ENCODE data around the gene MIOX. TPM values are rescaled to one million over a fixed set of nuclear protein-coding genes. Genes with fewer than 3 reads are reported as not detected.

Gene MIOX
- total RNA-seq, 4 donors from 2014 or later = 2.1 to 11.3 (median 4.7) TPM

- Histone ChIP-seq H3K27ac (no peak overlapping the region), H3K4me1 (peaks cover 25 to 42% of the 10 kb centered on the region in 2 donors), H3K27me3 (no peaks in the 10 kb centered on the region), H3K4me3 (replicated peaks in 1 of 3) (no peak overlapping the region), H3K36me3 (no peaks in the 10 kb centered on the region), H3K9me3 (no peaks in the 10 kb centered on the region)
- 86 to 90% methylated on average over 7 to 23 of the region's 31 CpGs for WGBS, 2 donors
- TF ChIP-seq POLR2A (IDR thresholded peaks at IDR 0.05) (no peak), CTCF (IDR thresholded peaks at IDR 0.05) (no peak)
- DNase-seq = no peak
- intact Hi-C loops (cut with DNase I) = no loop called here
Measured at GRCh38 chr22:50489363-50490243, 2.9 kb downstream of the MIOX start.

- Histone ChIP-seq H3K4me3 (replicated peaks in 1 of 3) (no peak overlapping the region), H3K9me3 (no peaks in the 10 kb centered on the region), H3K36me3 (no peaks in the 10 kb centered on the region), H3K27me3 (no peaks in the 10 kb centered on the region), H3K4me1 (peaks cover 15 to 31% of the 10 kb centered on the region in 2 donors), H3K27ac (no peak overlapping the region)
- DNase-seq = peak; percentile 76 to 78
- 48 to 49% methylated on average over 26 to 27 of the region's 27 CpGs for WGBS, 2 donors
- TF ChIP-seq POLR2A (IDR thresholded peaks at IDR 0.05) (no peak), CTCF (IDR thresholded peaks at IDR 0.05) (no peak)
- intact Hi-C loops (cut with DNase I) = no loop called here
Measured at GRCh38 chr22:50490531-50491308, 4.1 kb downstream of the MIOX start.

GRCh38 chr22:50497093-50497492 lies 10.4 kb downstream of the MIOX start:
- no peaks in the 10 kb centered on the region for H3K27me3 ChIP-seq
- no peaks in the 10 kb centered on the region for H3K9me3 ChIP-seq
- WGBS, 2 donors = 92 to 93% methylated on average over 6 of the region's 6 CpGs
- H3K4me1 ChIP-seq = peaks cover 4 to 10% of the 10 kb centered on the region in 2 donors
- TF ChIP-seq CTCF (IDR thresholded peaks at IDR 0.05) (no peak), POLR2A (IDR thresholded peaks at IDR 0.05) (no peak)
- no peaks in the 10 kb centered on the region for H3K36me3 ChIP-seq
- intact Hi-C loops (cut with DNase I) = no loop called here
- DNase-seq = no peak
- no peak overlapping the region for H3K4me3 ChIP-seq (replicated peaks in 1 of 3)
- no peak overlapping the region for H3K27ac ChIP-seq

GRCh38 chr22:50498322-50498890 lies 11.7 kb downstream of the MIOX start:
- H3K36me3 ChIP-seq = peaks cover 10 to 11% of the 10 kb centered on the region in 2 donors
- peak; percentile 75 to 80 for DNase-seq
- H3K4me1 ChIP-seq = peaks cover 4 to 10% of the 10 kb centered on the region in 2 donors
- H3K27me3 ChIP-seq = no peaks in the 10 kb centered on the region
- peak overlapping the region in 1 of 3 donors; percentile 41 for H3K27ac ChIP-seq
- H3K4me3 ChIP-seq (replicated peaks in 1 of 3) = no peak overlapping the region
- 8 to 17% methylated on average over 13 of the region's 13 CpGs for WGBS, 2 donors
- TF ChIP-seq POLR2A (IDR thresholded peaks at IDR 0.05) (no peak), CTCF (IDR thresholded peaks at IDR 0.05) (peak; percentile 15 to 72 (median 64))
- intact Hi-C loops (cut with DNase I) = no loop called here
- H3K9me3 ChIP-seq = no peaks in the 10 kb centered on the region
